GM19239 (cell line): ENCODE data around the gene SH3PXD2A.
"Not testable (repeated sequence)": the region's sequence is repeated elsewhere in the genome, so short reads cannot be mapped to it uniquely, and the experiment has no call there.

Experiments used
- DNase-seq: peaks from one replicate; pipeline ENCODE4 v3.0.0; 2011; ENCODE audit warnings: low spot score; ENCODE audit not compliant: insufficient read length
- FAIRE-seq: peaks from 2 replicates; lab custom pipeline; 2011; peaks lifted over from hg19 to GRCh38; lab: Jason Lieb, UNC

The SH3PXD2A gene

GRCh38 chr10:103663802-103664201 is 191.6 kb downstream of the SH3PXD2A start:
- DNase-seq (no peak), FAIRE-seq (no peak)

DNA sequence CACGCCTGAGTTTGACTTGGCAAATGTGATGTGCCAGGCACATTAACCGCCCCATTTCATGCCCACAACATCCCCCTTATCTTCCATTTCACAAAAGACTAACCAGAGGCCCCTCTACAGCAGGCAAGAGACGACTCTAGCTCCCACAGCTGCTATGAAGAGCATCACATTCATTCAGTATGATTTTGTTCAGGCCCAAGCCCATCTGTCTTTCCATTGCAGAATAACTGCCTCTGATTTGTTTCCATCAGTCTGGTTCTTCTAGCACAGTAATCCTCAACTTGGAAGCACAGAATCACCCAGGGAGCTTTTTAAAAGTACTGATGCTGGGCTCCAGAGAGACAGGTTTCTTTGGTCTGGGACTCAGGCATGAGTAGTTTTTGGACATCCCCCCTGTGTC is 192.1 kb downstream of the SH3PXD2A start:
- no peak for DNase-seq
- FAIRE-seq: no peak

GRCh38 chr10:103662704-103663103 is 192.7 kb downstream of the SH3PXD2A start:
- FAIRE-seq, DNase-seq: not testable (repeated sequence)

DNA sequence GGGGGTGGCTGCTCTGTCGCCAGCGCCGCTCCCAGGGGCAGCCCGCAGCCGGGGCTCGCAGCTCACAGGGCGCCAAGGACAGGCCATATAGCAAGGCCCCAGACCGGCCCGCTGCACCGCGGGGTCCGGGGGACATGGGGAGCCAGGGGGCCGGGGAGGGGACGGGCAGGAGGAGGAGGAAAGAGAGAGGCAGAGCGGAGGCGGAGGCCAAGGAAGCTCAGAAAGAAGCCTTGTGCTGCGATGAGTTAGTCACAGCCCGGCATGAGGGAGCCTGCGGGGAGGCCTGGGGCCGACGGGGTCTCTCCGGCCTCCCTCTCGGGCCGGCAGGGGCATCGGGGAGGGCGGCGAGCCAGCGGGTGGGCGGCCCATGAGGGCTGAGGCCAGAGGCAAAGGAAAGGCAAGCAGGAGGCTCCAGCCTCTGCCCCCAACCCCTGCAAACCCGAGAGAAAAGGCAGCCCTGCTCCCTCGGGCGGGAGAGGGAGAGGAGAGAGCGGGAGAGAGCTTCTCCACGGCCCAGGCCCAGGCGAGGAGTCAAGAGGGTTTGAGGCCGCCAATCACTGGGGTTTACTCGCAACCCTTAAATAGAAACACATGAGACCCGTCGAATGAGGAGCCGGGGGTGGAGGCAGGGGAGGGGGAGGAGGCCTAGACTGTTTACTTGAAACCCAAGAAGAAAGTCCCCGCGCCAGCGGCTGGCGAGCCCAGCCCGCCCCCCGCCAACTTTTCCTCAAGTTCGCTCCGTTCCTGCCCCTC is 194.0 kb downstream of the SH3PXD2A start:
- DNase-seq: peak; percentile 53
- FAIRE-seq: no peak

- FAIRE-seq: peak; percentile 21
- DNase-seq: peak; percentile 45
These were observed 194.8 kb downstream of the SH3PXD2A start for GRCh38 chr10:103660364-103661197.

GRCh38 chr10:103659674-103660363 is 195.6 kb downstream of the SH3PXD2A start:
- FAIRE-seq (peak; percentile 90), DNase-seq (peak; percentile 98)

- FAIRE-seq: no peak
- no peak for DNase-seq
These were observed 197.3 kb downstream of the SH3PXD2A start for GRCh38 chr10:103658049-103658577.

DNA sequence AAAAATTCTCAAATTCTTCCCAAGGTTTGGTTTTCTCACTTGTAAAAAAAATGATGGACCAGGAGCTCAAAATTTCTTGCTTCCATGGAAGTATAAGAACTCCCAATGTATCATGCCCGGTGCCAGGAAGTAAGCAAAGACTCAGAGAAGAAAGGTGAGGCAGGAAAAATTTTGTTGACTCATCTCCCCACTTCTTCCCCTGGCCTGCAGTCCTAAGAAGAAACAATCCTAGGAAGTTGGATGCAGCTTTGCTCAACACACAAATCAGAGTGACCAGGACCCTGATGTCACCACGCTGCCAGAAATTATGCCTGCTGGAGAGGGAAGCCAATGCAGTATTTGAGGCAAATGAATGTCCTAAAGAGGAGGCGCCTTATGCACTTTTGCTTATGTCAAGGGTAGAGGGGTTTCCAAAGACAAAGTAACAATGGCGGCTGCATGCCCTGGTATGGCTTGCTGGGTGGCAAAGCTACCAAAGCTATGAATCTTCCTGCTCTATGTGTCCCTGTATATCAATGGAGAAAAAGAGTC is 198.2 kb downstream of the SH3PXD2A start:
- FAIRE-seq (no peak), DNase-seq (no peak)

DNA sequence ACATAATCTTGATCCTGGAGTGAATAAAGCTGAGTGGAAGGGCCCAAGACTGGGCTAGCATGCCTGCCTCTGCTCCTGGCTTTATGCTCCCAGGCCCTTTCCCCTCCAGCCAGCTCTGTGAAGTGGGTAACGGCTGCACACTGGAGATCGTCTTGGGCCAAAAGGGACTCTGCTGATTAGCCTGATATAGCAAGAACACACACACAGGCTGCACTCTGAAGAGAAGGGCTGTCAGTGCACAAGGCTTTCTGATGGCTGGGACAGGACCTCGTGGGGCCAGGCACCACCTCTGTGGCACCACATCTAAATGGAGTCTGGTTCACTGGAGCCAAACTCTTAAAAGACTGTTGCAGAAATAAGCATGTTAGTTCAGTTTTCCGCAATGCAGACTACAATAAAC is 200.5 kb downstream of the SH3PXD2A start:
- no peak for DNase-seq
- FAIRE-seq: no peak

DNA sequence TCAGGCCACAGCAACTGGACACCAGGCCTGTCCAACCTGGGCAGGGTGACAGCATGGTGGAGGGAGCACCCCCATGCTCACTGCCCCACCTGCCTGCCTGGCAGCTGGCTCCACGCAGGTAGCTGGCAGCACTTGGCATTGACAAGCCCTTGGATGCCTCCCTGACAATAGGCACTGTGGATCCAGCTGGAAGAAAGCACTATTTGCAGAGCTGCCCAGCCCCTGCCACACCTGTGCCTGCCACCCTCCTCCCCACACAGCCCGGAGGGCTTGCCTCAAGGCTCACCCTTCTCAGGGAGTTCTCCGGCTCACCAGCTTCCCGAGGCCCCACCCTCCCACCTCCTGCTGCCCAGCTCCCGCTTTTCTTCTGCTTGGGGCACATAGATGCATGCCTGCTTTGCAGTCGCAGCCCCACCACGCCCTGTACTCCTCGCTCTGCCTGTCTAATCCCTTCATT is 201.8 kb downstream of the SH3PXD2A start:
- no peak for FAIRE-seq
- DNase-seq: no peak

DNA sequence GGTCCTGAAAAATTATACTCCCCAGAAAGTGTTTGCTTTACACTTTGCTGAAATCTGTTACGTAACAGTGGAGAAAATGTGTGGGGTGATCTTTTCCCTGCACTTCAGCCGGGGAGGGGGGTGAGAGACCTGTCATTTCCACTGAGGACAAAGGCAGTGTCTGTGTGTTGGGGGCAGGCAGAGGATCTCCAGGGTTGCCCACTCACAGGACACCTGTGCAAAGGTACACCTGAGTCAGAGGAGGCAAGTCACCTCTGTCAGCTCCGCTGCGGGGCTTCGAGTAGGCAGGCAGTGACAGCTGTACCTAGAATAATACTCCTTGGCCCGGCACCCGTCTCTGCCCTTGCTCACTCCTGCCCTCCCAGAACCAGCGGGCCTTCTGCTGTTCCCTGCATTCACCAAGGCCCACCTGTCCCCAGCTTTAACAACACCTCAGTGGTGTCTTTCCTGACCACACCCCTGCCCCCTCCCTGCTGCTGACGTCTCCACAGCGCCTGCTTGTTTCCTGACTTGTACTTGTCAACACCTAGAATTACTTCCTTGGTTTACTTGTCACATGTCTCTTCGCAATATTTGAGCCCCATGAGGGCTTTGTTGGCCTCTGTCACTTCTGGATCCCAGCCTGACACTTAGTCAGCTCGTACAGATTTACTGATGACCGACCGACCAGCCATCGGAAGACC is 202.6 kb downstream of the SH3PXD2A start:
- DNase-seq (no peak), FAIRE-seq (no peak)

DNA sequence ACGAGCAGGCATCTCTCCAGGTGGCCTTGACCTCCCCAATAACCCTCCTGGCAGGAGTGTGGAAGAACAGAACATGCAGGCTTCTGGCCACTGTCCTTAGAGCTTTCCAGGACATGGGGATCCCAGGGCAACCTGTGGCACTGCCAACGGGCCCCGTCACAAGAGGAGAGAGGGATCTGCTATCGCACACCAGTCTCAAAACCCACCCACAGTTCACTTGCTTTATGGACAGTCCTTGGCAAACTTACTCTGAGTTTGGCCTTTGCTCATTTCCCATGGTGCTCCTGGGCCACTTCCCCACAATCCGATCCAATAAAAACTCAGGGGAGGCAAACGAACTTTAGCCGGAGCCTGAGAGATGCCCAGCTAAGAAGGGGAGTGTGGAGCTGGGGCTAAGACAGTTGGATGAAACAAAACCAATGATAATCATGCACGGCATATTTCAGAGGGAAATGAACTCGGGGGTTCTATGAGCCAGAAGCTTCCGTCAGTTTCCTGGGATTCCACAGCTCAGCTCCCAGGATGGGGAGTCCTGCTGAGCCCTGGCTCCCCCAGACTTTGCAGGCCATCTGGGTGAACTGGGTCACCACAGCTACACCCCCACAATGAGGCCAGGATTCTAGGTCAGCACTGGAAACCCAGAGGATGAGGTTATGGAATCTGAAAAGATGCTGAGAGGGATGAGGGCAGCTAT is 203.4 kb downstream of the SH3PXD2A start:
- DNase-seq (no peak), FAIRE-seq (no peak)

DNA sequence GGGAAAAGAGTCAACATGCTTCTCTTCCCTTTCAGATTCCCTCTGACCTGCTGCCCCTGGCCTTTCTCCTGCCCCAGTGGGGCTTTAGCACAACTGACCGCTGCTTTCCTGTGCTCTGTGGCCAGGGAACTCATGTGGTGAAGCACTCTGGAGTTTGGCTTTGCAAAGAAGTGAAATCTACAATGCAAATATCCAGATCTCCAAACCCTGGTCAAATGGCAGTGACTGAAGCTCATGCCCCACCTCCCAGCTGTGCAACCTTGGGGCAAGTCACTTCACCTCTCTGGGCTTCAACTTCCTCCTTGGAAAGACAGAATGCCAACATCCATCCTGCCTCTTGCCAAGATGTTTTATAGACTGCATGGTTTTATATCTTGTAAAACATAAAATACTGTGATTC is 204.0 kb downstream of the SH3PXD2A start:
- FAIRE-seq (no peak), DNase-seq (no peak)

GRCh38 chr10:103649654-103650423 is 205.5 kb downstream of the SH3PXD2A start:
- no peak for FAIRE-seq
- no peak for DNase-seq

GRCh38 chr10:103648636-103649532 is 206.5 kb downstream of the SH3PXD2A start:
- FAIRE-seq (no peak), DNase-seq (no peak)

GRCh38 chr10:103648251-103648635 is 207.1 kb downstream of the SH3PXD2A start:
- FAIRE-seq: no peak
- DNase-seq: no peak

DNA sequence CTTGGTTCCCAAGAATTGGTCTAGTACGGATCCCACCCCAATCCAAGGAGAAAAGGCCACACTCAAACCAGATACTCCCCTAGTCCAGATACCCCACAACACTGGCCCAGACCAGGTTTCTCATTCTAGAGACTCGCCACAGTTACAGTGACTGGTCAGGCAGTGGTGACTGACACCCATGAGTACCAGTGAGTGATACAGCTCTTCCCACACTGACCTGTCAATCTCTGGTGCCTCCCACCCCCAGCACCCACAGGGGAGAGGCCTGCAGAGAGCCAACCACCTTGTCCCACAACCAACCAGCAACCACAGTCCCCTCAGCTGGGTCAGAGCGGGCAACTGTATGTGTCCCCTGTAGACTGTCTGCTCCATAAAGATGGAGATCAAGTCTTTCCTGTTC is 209.1 kb downstream of the SH3PXD2A start:
- no peak for FAIRE-seq
- DNase-seq: no peak
